ENCODE results near the gene SYT14.

DNA sequence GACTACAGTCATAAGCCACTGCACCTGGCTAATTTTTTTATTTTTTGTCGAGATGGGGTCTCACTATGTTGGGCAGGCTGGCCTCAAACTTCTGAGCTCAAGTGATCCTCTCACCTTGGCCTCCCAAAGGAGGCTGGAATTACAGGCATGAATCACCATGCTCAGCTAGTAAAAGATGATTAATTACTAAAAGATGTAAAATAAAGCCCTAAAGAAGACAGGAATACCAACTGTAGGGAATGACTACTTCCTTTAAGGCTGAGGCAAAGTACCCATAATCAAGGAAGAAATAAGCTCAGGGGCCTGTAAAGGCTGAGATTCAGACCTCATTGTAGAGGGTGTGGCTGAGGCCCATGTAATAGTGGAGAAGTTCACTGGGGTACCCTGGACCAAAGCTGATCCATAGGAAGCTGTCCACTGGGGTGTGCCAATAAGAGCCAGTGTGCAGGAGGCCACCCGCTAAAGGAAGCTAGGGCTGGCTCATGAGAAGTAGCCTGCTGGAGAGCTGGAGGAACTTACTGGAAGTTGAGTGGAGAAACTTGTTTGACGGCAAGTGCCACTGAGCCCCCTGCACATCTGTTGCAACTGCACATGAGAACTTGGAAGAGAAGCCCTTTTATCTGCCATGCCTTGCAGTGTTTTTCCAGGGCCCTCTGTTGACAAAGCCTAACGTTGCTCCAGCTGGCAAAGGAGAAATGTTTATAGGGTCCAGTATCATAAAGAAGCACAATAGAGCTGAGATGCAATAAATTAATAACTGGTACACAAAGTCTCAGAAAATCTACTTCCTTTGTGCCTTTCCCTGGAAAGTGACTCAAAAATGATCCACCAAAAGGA, 276.8 kb downstream of the SYT14 start:
- TF ChIP-seq, protein P1, sequence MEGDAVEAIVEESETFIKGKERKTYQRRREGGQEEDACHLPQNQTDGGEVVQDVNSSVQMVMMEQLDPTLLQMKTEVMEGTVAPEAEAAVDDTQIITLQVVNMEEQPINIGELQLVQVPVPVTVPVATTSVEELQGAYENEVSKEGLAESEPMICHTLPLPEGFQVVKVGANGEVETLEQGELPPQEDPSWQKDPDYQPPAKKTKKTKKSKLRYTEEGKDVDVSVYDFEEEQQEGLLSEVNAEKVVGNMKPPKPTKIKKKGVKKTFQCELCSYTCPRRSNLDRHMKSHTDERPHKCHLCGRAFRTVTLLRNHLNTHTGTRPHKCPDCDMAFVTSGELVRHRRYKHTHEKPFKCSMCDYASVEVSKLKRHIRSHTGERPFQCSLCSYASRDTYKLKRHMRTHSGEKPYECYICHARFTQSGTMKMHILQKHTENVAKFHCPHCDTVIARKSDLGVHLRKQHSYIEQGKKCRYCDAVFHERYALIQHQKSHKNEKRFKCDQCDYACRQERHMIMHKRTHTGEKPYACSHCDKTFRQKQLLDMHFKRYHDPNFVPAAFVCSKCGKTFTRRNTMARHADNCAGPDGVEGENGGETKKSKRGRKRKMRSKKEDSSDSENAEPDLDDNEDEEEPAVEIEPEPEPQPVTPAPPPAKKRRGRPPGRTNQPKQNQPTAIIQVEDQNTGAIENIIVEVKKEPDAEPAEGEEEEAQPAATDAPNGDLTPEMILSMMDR (conservative IDR thresholded peaks at IDR 0.05), result no peak
- TF ChIP-seq EZH2 (IDR thresholded peaks at IDR 0.05; ENCODE audit: low read depth), result no peak
